GM18951 (cell line): Measurements from ENCODE around the gene TULP1.

ENCODE experiments used
- POLR2A ChIP-seq: IDR thresholded peaks from 4 replicates; pipeline ENCODE4 v1.6.1; 2011; ENCODE audit warnings: mild to moderate bottlenecking; ENCODE audit not compliant: insufficient read length, insufficient read depth; ENCODE audit errors: extremely low read depth
- in situ Hi-C: fragments of 300-500 bp; cut with MboI; formaldehyde crosslinking; loops from one replicate; pipeline ENCODE4 v1.12.0; 2022; ENCODE audit warnings: low sequenced_read_pairs, mixed read lengths, inconsistent platforms; ENCODE audit not compliant: unreplicated experiment

TULP1 gene

GRCh38 chr6:35448191-35448590, 64.5 kb downstream of the TULP1 start:
- no peak for TF ChIP-seq POLR2A
- in situ Hi-C loops, result no loop called here
